Activated naive CD4-positive, alpha-beta T cell (primary cell): ENCODE measurements around the gene HUNK.
"Not testable (repeated sequence)": the region's sequence is repeated elsewhere in the genome, so short reads cannot be mapped to it uniquely, and the experiment has no call there.

Experiments
- DNase-seq, 4 experiments: peaks; one replicate each; lab custom pipeline; 2025; lab: John Stamatoyannopoulos, UW

HUNK gene

GRCh38 chr21:31993826-31994825 lies 121.3 kb downstream of the HUNK start:
- DNase-seq, result no peak

GRCh38 chr21:31997191-31997590 lies 124.4 kb downstream of the HUNK start:
- no peak for DNase-seq

GRCh38 chr21:31999810-32000468 lies 127.1 kb downstream of the HUNK start:
- no peak for DNase-seq

GRCh38 chr21:32001390-32001789 lies 128.6 kb downstream of the HUNK start:
- DNase-seq, result no peak

- DNase-seq, result no peak
These were observed 130.6 kb downstream of the HUNK start for GRCh38 chr21:32003411-32003810.

- no peak for DNase-seq
These were observed 131.5 kb downstream of the HUNK start for GRCh38 chr21:32004291-32004690.

GRCh38 chr21:32007456-32007855 lies 134.6 kb downstream of the HUNK start:
- DNase-seq, result no peak

- DNase-seq, result no peak
These were observed 135.9 kb downstream of the HUNK start for GRCh38 chr21:32008714-32009113.

- no peak for DNase-seq
These were observed 136.4 kb downstream of the HUNK start for GRCh38 chr21:32009263-32009662.

- no peak for DNase-seq
These were observed 142.8 kb downstream of the HUNK start for GRCh38 chr21:32015461-32016139.

- no peak for DNase-seq
These were observed 145.6 kb downstream of the HUNK start for GRCh38 chr21:32018381-32018780.

GRCh38 chr21:32020564-32020963 lies 147.7 kb downstream of the HUNK start:
- no peak for DNase-seq

GRCh38 chr21:32021319-32021994 lies 148.6 kb downstream of the HUNK start:
- DNase-seq, result no peak

- no peak for DNase-seq
These were observed 149.3 kb downstream of the HUNK start for GRCh38 chr21:32022146-32022545.

- no peak for DNase-seq
These were observed 157.4 kb downstream of the HUNK start for GRCh38 chr21:32030146-32030652.

GRCh38 chr21:32034850-32035249 lies 162.0 kb downstream of the HUNK start:
- no peak for DNase-seq

- no peak for DNase-seq
These were observed 162.8 kb downstream of the HUNK start for GRCh38 chr21:32035617-32036016.

- DNase-seq, result no peak
These were observed 163.9 kb downstream of the HUNK start for GRCh38 chr21:32036756-32037155.

- DNase-seq, result not testable (repeated sequence)
These were observed 165.9 kb downstream of the HUNK start for GRCh38 chr21:32038751-32039150.

- DNase-seq, result no peak
These were observed 170.6 kb downstream of the HUNK start for GRCh38 chr21:32043458-32043857.
